ENCODE results near the gene TMC5. TPM values are rescaled to one million over a fixed set of nuclear protein-coding genes. Genes with fewer than 3 reads are reported as not detected.

The TMC5 gene
- total RNA-seq, 1 donor from 2014 or later = 0.38 TPM

GRCh38 chr16:19512297-19512696 lies 94.6 kb downstream of the TMC5 start:
- H3K4me3 ChIP-seq = no peak overlapping the region
- no peak for DNase-seq
- peaks cover 61% of the 10 kb centered on the region for H3K36me3 ChIP-seq
- no peak for TF ChIP-seq CTCF (IDR thresholded peaks at IDR 0.05; ENCODE audit: borderline replicate concordance)
- no peaks in the 10 kb centered on the region for H3K9me3 ChIP-seq (replicated peaks)
- H3K27me3 ChIP-seq (ENCODE audit: low read depth) = no peaks in the 10 kb centered on the region
- peaks cover 7% of the 10 kb centered on the region for H3K4me1 ChIP-seq
- intact Hi-C loops (cut with micrococcal nuclease) = no loop called here
- no peak overlapping the region for H3K27ac ChIP-seq (replicated peaks)

GRCh38 chr16:19513377-19514053 lies 95.8 kb downstream of the TMC5 start:
- Histone ChIP-seq H3K9me3 (replicated peaks) (no peaks in the 10 kb centered on the region), H3K36me3 (peaks cover 49% of the 10 kb centered on the region), H3K27me3 (ENCODE audit: low read depth) (no peaks in the 10 kb centered on the region), H3K4me1 (peaks cover 18% of the 10 kb centered on the region), H3K27ac (replicated peaks) (no peak overlapping the region), H3K4me3 (no peak overlapping the region)
- no peak for TF ChIP-seq CTCF (IDR thresholded peaks at IDR 0.05; ENCODE audit: borderline replicate concordance)
- DNase-seq = no peak
- intact Hi-C loops (cut with micrococcal nuclease) = no loop called here

GRCh38 chr16:19515757-19516156 lies 98.1 kb downstream of the TMC5 start:
- no peak for DNase-seq
- peaks cover 39% of the 10 kb centered on the region for H3K4me1 ChIP-seq
- no peaks in the 10 kb centered on the region for H3K27me3 ChIP-seq (ENCODE audit: low read depth)
- intact Hi-C loops (cut with micrococcal nuclease) = no loop called here
- peaks cover 30% of the 10 kb centered on the region for H3K36me3 ChIP-seq
- H3K27ac ChIP-seq (replicated peaks) = no peak overlapping the region
- no peak overlapping the region for H3K4me3 ChIP-seq
- no peaks in the 10 kb centered on the region for H3K9me3 ChIP-seq (replicated peaks)
- TF ChIP-seq CTCF (IDR thresholded peaks at IDR 0.05; ENCODE audit: borderline replicate concordance) = no peak

- intact Hi-C loops (cut with micrococcal nuclease) = no loop called here
- Histone ChIP-seq H3K27ac (replicated peaks) (no peak overlapping the region), H3K4me1 (peaks cover 56% of the 10 kb centered on the region), H3K4me3 (no peak overlapping the region), H3K9me3 (replicated peaks) (no peaks in the 10 kb centered on the region), H3K36me3 (peaks cover 25% of the 10 kb centered on the region), H3K27me3 (ENCODE audit: low read depth) (no peaks in the 10 kb centered on the region)
- no peak for TF ChIP-seq CTCF (IDR thresholded peaks at IDR 0.05; ENCODE audit: borderline replicate concordance)
- DNase-seq = no peak
Measured at GRCh38 chr16:19517424-19518089, 99.9 kb downstream of the TMC5 start.

- Histone ChIP-seq H3K27ac (replicated peaks) (no peak overlapping the region), H3K27me3 (ENCODE audit: low read depth) (no peaks in the 10 kb centered on the region), H3K36me3 (peaks cover 25% of the 10 kb centered on the region), H3K4me3 (no peak overlapping the region), H3K9me3 (replicated peaks) (no peaks in the 10 kb centered on the region), H3K4me1 (peaks cover 63% of the 10 kb centered on the region)
- no peak for DNase-seq
- TF ChIP-seq CTCF (IDR thresholded peaks at IDR 0.05; ENCODE audit: borderline replicate concordance) = no peak
- intact Hi-C loops (cut with micrococcal nuclease) = no loop called here
Measured at GRCh38 chr16:19518388-19518787, 100.7 kb downstream of the TMC5 start.
